Measurements from ENCODE around the gene OSBPL6. TPM values are rescaled to one million over a fixed set of nuclear protein-coding genes. Genes with fewer than 3 reads are reported as not detected.

OSBPL6 gene
- polyA plus RNA-seq, 1 donor (not counting 4 experiments of a cell fraction or from before 2014, with no cell fraction given): 11.6 TPM

DNA sequence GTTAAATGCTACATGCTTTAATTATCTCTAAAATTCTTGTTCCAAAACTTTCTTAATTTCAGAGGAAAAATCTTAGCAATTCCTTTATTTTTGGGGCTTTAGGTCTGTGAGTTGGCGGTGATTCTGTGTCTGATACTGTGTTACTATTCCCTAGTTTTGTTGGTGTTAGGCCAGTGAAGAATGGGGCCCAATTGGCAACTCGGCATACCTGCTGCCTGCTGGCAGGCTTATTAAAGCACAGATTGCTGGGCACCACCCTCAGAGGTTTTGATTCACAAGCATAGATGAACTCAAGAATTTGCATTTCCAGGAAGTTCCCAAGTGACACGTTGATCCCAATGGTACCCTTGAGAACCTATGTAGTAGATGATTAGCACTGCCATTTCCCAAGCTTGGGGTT lies 101.6 kb downstream of the OSBPL6 start:
- Histone ChIP-seq H3K27me3 (ENCODE audit: control insufficient read depth, extremely low read depth, insufficient read depth, low read length) (no peaks in the 10 kb centered on the region), H3K79me2 (ENCODE audit: control insufficient read depth, insufficient read depth, low read length) (no peaks in the 10 kb centered on the region), H3K9me3 (ENCODE audit: control insufficient read depth, low read depth, low read length) (no peaks in the 10 kb centered on the region), H3K36me3 (ENCODE audit: control insufficient read depth in 2 of 2, extremely low read depth in 1 of 2, insufficient read depth in 2 of 2, low read length in 2 of 2) (no peaks in the 10 kb centered on the region), H3K9me1 (ENCODE audit: control insufficient read depth, extremely low read depth, insufficient read depth, low read length) (no peaks in the 10 kb centered on the region), H2AFZ (ENCODE audit: control insufficient read depth, low read length) (no peak overlapping the region), H3K9ac (ENCODE audit: control insufficient read depth, extremely low read depth, insufficient read depth, low read length) (no peak overlapping the region), H3K4me3 (ENCODE audit: control insufficient read depth in 2 of 3, extremely low read depth in 1 of 3, insufficient read depth in 2 of 3, low read depth in 1 of 3, low read length in 3 of 3) (no peak overlapping the region), H3K27ac (ENCODE audit: control insufficient read depth, insufficient read depth, low read length) (no peak overlapping the region), H3K4me2 (ENCODE audit: control insufficient read depth, extremely low read depth, insufficient read depth, low read depth, low read length) (no peak overlapping the region), H3K4me1 (ENCODE audit: control insufficient read depth, extremely low read depth, insufficient read depth, low read length) (peaks cover 13% of the 10 kb centered on the region), H4K20me1 (ENCODE audit: control insufficient read depth, extremely low read depth, insufficient read depth, low read length) (no peaks in the 10 kb centered on the region)
- FAIRE-seq: no peak
- DNase-seq (ENCODE audit: low read depth, low spot score): no peak
- no peak for TF ChIP-seq EZH2 (IDR thresholded peaks at IDR 0.05; ENCODE audit: low read length)
- TF ChIP-seq, protein P1, sequence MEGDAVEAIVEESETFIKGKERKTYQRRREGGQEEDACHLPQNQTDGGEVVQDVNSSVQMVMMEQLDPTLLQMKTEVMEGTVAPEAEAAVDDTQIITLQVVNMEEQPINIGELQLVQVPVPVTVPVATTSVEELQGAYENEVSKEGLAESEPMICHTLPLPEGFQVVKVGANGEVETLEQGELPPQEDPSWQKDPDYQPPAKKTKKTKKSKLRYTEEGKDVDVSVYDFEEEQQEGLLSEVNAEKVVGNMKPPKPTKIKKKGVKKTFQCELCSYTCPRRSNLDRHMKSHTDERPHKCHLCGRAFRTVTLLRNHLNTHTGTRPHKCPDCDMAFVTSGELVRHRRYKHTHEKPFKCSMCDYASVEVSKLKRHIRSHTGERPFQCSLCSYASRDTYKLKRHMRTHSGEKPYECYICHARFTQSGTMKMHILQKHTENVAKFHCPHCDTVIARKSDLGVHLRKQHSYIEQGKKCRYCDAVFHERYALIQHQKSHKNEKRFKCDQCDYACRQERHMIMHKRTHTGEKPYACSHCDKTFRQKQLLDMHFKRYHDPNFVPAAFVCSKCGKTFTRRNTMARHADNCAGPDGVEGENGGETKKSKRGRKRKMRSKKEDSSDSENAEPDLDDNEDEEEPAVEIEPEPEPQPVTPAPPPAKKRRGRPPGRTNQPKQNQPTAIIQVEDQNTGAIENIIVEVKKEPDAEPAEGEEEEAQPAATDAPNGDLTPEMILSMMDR (optimal IDR thresholded peaks at IDR 0.05 in 1 of 3, IDR thresholded peaks at IDR 0.05 in 1 of 3, conservative IDR thresholded peaks at IDR 0.05 in 1 of 3; ENCODE audit: extremely low read depth in 1 of 3, insufficient read depth in 2 of 3, low read length in 3 of 3): no peak
- dilution Hi-C loops (cut with MboI; ENCODE audit: extremely low pct_ligation_motif_present, low sequenced_read_pairs): no loop called here

DNA sequence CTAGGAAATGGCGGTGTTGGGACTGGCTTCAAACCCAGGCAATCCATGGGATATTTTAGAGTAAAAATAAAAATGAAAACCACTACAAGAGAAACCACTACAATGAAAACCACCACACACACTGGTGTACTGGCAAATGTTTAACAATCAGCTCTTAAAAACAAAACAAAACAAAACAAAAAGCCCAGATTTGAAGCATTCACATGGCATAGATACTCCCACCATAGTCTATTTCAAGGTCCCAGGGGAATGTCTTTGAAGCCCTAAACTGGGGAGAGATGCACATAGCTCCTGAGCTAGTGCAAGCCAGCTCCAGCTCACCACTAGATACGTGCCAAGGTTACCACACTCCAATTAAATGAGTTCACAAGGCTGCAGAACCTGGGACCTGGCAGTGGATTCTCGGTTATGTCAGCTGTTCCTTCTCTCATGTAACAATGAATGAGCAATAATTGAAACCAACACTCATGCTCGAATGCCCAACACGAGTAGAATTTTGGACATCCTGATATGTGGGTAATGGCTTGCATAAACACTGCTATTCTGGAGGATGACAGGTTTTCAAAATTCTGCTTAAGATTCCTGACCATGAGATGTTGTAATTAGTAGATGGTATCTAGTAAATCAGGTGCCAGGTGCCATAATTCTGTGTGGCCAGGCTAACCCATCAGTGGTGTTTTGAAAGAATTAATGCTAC lies 102.2 kb downstream of the OSBPL6 start:
- no peaks in the 10 kb centered on the region for H3K9me3 ChIP-seq (ENCODE audit: control insufficient read depth, low read depth, low read length)
- no peak overlapping the region for H3K4me3 ChIP-seq (ENCODE audit: control insufficient read depth in 2 of 3, extremely low read depth in 1 of 3, insufficient read depth in 2 of 3, low read depth in 1 of 3, low read length in 3 of 3)
- no peak overlapping the region for H3K27ac ChIP-seq (ENCODE audit: control insufficient read depth, insufficient read depth, low read length)
- no peak overlapping the region for H3K4me2 ChIP-seq (ENCODE audit: control insufficient read depth, extremely low read depth, insufficient read depth, low read depth, low read length)
- H3K9ac ChIP-seq (ENCODE audit: control insufficient read depth, extremely low read depth, insufficient read depth, low read length): no peak overlapping the region
- no peaks in the 10 kb centered on the region for H3K79me2 ChIP-seq (ENCODE audit: control insufficient read depth, insufficient read depth, low read length)
- dilution Hi-C loops (cut with MboI; ENCODE audit: extremely low pct_ligation_motif_present, low sequenced_read_pairs): no loop called here
- H3K36me3 ChIP-seq (ENCODE audit: control insufficient read depth in 2 of 2, extremely low read depth in 1 of 2, insufficient read depth in 2 of 2, low read length in 2 of 2): no peaks in the 10 kb centered on the region
- peaks cover 13% of the 10 kb centered on the region for H3K4me1 ChIP-seq (ENCODE audit: control insufficient read depth, extremely low read depth, insufficient read depth, low read length)
- H4K20me1 ChIP-seq (ENCODE audit: control insufficient read depth, extremely low read depth, insufficient read depth, low read length): no peaks in the 10 kb centered on the region
- H2AFZ ChIP-seq (ENCODE audit: control insufficient read depth, low read length): no peak overlapping the region
- TF ChIP-seq, protein P1 (optimal IDR thresholded peaks at IDR 0.05 in 1 of 3, IDR thresholded peaks at IDR 0.05 in 1 of 3, conservative IDR thresholded peaks at IDR 0.05 in 1 of 3; ENCODE audit: extremely low read depth in 1 of 3, insufficient read depth in 2 of 3, low read length in 3 of 3): no peak
- no peak for TF ChIP-seq EZH2 (IDR thresholded peaks at IDR 0.05; ENCODE audit: low read length)
- no peaks in the 10 kb centered on the region for H3K27me3 ChIP-seq (ENCODE audit: control insufficient read depth, extremely low read depth, insufficient read depth, low read length)
- FAIRE-seq (peak; percentile 56), DNase-seq (ENCODE audit: low read depth, low spot score) (no peak)
- H3K9me1 ChIP-seq (ENCODE audit: control insufficient read depth, extremely low read depth, insufficient read depth, low read length): no peaks in the 10 kb centered on the region

All from keratinocyte (primary cell).